Stomach smooth muscle (tissue), 2 donors: Measurements from ENCODE around the gene DCAF5.

Source experiments
- H3K27ac ChIP-seq: one replicate; pipeline ENCODE4 v1.7.0; 2013; ENCODE audit warnings: mild to moderate bottlenecking, low read length, inconsistent platforms
- H3K27me3 ChIP-seq, 2 donors: one replicate each; pipeline ENCODE4 v1.7.0; 2013; ENCODE audit warnings: low read length in 2 of 2; ENCODE audit not compliant: insufficient read depth in 2 of 2, control insufficient read depth in 1 of 2
- H3K36me3 ChIP-seq, 2 donors: one replicate each; pipeline ENCODE4 v1.7.0; 2013; ENCODE audit warnings: low read length in 2 of 2; ENCODE audit not compliant: control insufficient read depth in 2 of 2, insufficient read depth in 2 of 2
- H3K4me1 ChIP-seq: one replicate; pipeline ENCODE4 v1.7.0; 2013; ENCODE audit warnings: low read length; ENCODE audit not compliant: control insufficient read depth, insufficient read depth
- H3K4me3 ChIP-seq, 2 donors: one replicate each; pipeline ENCODE4 v1.7.0; 2013; ENCODE audit warnings: low read length in 2 of 2
- H3K9ac ChIP-seq, 2 donors: one replicate each; pipeline ENCODE4 v1.7.0; 2013; ENCODE audit warnings: low read length in 2 of 2, mild to moderate bottlenecking in 1 of 2
- H3K9me3 ChIP-seq, 2 donors: one replicate each; pipeline ENCODE4 v1.7.0; 2013; ENCODE audit warnings: low read length in 2 of 2; ENCODE audit not compliant: control insufficient read depth in 2 of 2
- donor health status: healthy.
- donor health status: Pancreatic carcinoma.

DCAF5 gene

DNA sequence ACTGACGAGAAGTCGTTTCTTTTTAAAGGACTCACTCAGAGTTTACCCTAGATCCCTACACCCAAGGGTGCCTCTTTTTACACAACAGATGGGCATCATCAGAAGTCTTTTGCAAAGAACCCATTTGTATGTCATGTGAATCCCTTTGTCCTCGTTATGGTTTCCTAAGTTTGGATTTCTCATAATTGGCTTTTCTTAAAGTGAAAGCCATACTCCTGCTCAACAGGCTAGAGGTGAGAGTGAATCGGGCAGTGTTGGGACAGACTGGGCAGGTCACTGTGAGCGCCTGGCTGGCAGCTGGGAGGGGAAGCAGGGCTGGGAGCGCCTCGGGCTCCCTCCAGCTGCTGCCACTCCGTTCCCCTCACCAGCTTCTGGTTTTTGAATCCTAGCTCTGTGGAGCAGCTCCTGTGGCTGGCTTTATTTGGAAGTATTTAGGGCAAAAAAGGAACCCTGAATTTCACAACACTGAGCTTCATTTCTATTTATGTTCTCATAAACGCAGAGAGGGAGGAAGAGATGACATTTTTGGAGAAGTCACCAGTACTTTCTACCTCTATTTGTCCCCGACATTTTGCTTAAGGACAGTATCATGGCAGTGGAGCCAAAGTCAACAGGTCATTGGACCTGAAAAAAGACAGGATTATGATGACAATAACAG lies 110.0 kb downstream of the DCAF5 start:
- H3K9ac ChIP-seq = peak overlapping the region in 1 of 2 donors; percentile 22
- H3K9me3 ChIP-seq = no peaks in the 10 kb centered on the region
- H3K4me3 ChIP-seq = peak overlapping the region in 1 of 2 donors; percentile 44
- H3K4me1 ChIP-seq = peaks cover 58% of the 10 kb centered on the region
- no peaks in the 10 kb centered on the region for H3K36me3 ChIP-seq
- peak overlapping the region; percentile 88 for H3K27ac ChIP-seq
- no peaks in the 10 kb centered on the region for H3K27me3 ChIP-seq

DNA sequence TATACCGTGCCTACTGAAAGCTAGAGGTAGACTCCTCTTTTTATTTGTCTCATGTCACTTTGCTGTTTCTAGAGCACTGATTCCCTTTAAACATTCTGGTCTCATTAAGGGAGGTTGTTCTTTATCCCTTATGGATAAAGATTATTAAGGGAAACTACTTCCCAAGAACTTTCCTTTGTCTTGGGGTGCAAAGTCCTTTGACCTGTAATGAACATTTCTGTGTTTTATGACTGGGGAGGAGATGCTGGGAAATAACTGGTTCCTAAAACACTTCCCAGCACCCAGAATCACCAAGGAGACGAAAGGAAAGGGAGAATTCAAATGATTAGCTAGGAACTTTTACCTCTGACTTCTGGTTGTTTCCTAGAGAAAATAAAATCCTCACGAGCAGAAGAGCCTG lies 110.6 kb downstream of the DCAF5 start:
- H3K27ac ChIP-seq = peak overlapping the region; percentile 88

DNA sequence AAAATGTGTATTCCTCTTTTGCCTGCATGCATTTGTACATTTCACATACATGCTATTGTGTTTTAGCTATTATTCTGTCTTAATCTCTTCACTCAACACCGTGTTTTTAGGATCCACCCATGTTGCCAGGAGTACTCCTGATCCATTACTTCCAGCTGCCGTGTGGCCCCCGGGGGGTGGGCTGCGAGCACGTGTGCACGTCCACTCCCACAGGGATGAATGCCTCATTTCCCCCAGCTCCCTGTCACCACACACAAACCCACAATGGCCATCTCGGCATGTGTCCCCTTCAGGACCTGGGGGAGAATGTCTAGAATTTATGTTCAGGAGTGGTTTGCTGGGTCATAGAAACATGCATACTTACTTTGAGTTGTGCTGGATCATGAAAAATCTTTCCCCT lies 111.1 kb downstream of the DCAF5 start:
- Histone ChIP-seq H3K4me1 (peaks cover 64% of the 10 kb centered on the region), H3K36me3 (no peaks in the 10 kb centered on the region), H3K27ac (no peak overlapping the region)

More for the DNA sequence above, 110.6 kb downstream of the DCAF5 start:
- no peaks in the 10 kb centered on the region for H3K36me3 ChIP-seq
- H3K9me3 ChIP-seq = no peaks in the 10 kb centered on the region
- H3K27me3 ChIP-seq = no peaks in the 10 kb centered on the region
- H3K4me1 ChIP-seq = peaks cover 62% of the 10 kb centered on the region
- H3K9ac ChIP-seq = no peak overlapping the region
- H3K4me3 ChIP-seq = no peak overlapping the region

DNA sequence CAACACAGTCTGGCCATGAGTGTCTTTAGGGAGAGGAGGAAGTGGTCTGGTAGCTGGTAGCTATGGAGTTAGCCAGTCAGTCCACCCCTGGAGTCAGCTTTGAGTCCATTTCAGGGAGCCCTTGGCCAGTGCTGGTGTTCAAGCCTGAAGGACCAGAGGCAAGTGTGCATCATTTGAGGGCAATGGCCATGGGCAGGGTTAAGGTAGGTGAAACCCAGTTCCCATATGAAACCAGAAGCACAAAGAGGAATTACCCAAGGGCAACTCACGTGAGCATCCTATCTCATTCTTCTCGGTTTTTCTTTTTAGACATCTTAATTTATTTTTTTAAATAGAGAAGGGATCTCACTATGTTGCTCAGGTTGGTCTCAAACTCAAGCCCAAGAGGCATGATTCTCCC lies 112.6 kb downstream of the DCAF5 start:
- H3K36me3 ChIP-seq = no peaks in the 10 kb centered on the region
- peak overlapping the region; percentile 11 for H3K27ac ChIP-seq
- no peaks in the 10 kb centered on the region for H3K9me3 ChIP-seq
- H3K9ac ChIP-seq = no peak overlapping the region
- H3K4me1 ChIP-seq = peaks cover 51% of the 10 kb centered on the region
- no peaks in the 10 kb centered on the region for H3K27me3 ChIP-seq
- no peak overlapping the region for H3K4me3 ChIP-seq

More for the DNA sequence above, 111.1 kb downstream of the DCAF5 start:
- H3K4me3 ChIP-seq = no peak overlapping the region
- H3K9me3 ChIP-seq = no peaks in the 10 kb centered on the region
- no peak overlapping the region for H3K9ac ChIP-seq
- no peaks in the 10 kb centered on the region for H3K27me3 ChIP-seq

DNA sequence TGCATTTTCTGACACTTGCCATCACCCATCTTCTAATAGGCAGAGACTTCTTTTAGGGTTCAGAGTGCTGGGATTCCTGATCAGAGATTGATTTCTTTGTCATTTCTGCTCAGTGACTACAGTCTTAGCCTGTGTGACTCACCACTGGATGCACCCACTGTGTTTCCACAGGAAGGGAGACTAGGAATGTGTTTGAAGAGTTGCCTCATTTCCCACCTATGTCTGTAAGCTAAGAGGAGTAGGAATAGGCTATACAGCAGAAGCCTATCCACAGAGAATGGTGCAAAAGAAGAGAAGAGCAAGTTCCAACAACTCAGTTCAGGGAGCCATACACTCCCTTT lies 113.7 kb downstream of the DCAF5 start:
- peaks cover 40% of the 10 kb centered on the region for H3K4me1 ChIP-seq

DNA sequence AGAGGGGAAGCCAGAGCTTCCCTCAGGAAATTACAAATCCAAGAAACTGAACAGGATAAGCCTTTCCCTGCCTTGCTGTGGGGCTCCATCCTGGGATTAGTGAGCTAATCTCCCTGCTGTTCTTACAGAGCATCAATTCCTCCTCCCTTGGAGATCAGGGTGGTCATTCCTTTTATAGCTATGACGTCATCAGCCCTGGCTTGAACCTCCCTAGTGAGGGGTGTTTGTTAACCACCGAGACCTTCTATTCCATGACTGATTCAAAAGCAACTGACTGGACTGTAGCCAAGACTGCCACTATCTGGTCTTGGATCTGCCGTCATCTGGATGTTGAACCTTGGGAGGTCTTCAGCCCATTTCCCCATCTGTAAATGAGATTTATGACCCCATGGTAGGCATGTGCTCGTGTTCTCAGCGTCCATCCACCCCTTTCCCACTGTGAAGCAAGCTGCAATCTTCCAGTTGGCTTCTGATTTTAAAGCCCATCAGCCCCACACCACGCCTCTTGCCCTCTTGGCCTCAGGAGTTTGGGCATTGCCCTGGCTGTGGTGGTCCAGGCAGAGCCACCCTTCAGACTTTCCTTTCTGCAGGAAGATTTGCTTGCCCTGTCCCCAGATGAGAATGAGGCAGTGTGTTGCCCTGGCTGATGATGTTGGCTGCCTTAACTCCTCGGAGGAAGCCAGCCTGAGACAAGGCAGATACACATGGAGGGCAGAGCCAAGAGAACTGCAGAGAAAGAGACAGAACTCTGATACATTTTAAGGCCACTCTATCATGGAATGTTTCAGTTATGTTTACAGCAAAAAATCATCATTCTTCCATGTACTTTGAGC lies 114.2 kb downstream of the DCAF5 start:
- H3K4me1 ChIP-seq = peaks cover 35% of the 10 kb centered on the region
- no peak overlapping the region for H3K9ac ChIP-seq
- H3K27me3 ChIP-seq = no peaks in the 10 kb centered on the region
- H3K4me3 ChIP-seq = no peak overlapping the region
- H3K9me3 ChIP-seq = no peaks in the 10 kb centered on the region
- no peaks in the 10 kb centered on the region for H3K36me3 ChIP-seq
- H3K27ac ChIP-seq = peak overlapping the region; percentile 67

More for the DNA sequence above, 113.7 kb downstream of the DCAF5 start:
- H3K4me3 ChIP-seq = no peak overlapping the region
- no peaks in the 10 kb centered on the region for H3K27me3 ChIP-seq
- H3K27ac ChIP-seq = peak overlapping the region; percentile 67
- no peaks in the 10 kb centered on the region for H3K36me3 ChIP-seq
- no peaks in the 10 kb centered on the region for H3K9me3 ChIP-seq
- H3K9ac ChIP-seq = no peak overlapping the region

DNA sequence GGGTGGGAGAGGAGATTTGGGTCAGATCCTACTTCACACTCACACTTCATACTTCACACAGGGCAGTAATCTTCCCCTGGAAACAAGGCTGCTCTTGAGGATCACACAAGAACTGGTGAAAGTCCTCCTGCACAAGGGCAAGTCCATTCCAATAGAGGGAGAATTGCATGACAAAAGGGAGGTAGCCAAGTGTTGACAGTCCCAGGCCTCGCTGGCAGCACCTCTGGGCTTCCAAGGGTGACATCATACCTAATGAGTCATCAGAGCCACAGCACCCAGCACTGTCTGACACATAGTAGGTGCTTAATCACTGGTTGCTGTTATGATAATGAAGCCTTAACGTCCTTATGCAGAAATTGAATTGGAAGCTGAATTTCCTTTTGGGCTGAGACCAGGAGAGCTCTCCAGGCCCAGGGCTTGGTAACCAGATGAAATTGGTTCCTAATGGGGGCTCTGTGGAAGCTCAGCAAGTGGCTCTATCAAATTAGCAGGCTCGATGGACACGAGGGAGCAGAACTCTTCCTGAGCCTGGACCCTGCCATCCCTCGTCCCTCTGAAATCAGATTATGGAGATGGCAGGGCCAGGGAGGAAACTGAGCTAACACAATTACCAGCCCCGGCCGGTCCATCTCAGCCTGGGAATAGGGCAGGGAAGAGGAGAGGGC lies 115.0 kb downstream of the DCAF5 start:
- Histone ChIP-seq H3K27me3 (no peaks in the 10 kb centered on the region), H3K27ac (peak overlapping the region; percentile 67), H3K9ac (no peak overlapping the region), H3K4me3 (no peak overlapping the region), H3K36me3 (no peaks in the 10 kb centered on the region), H3K4me1 (peaks cover 28% of the 10 kb centered on the region), H3K9me3 (no peaks in the 10 kb centered on the region)

DNA sequence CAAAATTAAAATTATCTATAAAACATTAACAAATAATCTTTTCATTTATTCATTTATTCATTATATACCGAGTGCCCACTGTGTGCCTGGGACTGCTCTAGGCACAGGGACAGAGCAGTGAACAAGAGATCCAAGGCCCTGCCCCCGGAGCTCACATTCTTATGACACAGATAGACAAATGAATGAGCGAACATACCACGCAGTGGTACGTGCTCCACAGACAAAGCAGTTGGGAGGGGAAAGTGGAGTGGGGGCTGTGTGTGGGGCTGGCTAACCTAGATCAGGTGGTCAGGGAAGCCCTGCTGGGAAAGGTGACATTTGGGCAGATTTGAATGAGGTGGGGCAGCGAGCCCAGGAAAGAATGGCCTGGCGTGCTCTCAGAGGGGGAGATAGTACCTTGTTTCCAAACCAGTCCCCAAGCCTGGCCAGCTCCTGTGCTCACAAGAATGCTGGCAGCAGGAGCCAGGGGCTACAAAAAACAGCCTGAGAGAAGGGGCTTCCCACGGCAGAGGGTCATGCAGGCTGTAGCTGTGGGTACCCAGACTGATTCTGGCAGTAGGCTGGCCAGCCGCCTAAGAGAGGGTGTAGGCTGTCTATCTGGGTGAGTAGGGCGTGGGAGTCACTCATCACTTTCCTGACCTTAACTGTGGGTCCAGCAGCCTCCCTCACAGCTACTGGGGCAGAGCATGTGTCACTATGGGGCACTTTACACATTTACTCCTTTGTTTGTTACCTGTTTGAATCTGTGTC lies 116.0 kb downstream of the DCAF5 start:
- Histone ChIP-seq H3K36me3 (no peaks in the 10 kb centered on the region), H3K27ac (peak overlapping the region; percentile 67), H3K4me3 (no peak overlapping the region), H3K9ac (no peak overlapping the region), H3K27me3 (no peaks in the 10 kb centered on the region), H3K4me1 (peaks cover 23% of the 10 kb centered on the region), H3K9me3 (no peaks in the 10 kb centered on the region)

DNA sequence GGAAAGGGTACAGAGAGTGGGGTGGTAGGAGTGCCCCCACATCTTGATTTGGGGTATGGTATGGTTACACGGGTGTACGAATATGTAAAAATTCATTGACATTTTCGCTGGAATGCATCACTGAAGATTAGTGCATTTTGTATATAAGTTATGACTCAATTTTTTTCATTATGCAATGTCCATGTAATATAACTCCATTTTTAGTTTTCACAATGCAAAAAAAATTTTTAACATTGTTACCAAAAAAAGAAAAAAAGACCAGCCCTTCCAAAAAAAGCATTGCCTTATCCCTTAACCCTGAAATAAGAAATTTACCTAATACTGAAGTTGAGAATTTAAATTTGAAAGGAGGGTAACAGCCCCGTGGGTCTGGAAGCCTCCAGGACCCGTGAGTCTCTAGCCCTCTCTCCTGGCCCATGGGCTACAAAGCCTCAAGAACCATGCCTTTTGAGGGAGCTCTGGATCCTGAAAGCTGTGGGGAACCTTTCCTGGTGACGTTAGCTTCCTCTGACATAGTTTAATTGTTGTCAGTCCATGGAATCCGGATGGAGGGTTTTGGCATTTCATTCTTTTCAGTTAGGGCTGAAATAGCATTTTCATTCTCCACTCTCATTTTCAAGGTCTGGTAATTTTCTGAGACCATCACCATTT lies 118.2 kb downstream of the DCAF5 start:
- H3K4me3 ChIP-seq = no peak overlapping the region
- no peaks in the 10 kb centered on the region for H3K27me3 ChIP-seq
- no peaks in the 10 kb centered on the region for H3K9me3 ChIP-seq
- H3K36me3 ChIP-seq = no peaks in the 10 kb centered on the region
- H3K4me1 ChIP-seq = peaks cover 23% of the 10 kb centered on the region
- no peak overlapping the region for H3K9ac ChIP-seq
- H3K27ac ChIP-seq = no peak overlapping the region
